Activated gamma-delta T cell treated with anti-CD3 and anti-CD28 coated beads, Interleukin-2, amount 50 U/mL, for 16 hours (primary cell): ENCODE measurements around the gene SAP25.
"Not testable (repeated sequence)": the region's sequence is repeated elsewhere in the genome, so short reads cannot be mapped to it uniquely, and the experiment has no call there.

Experiments
- DNase-seq: peaks from one replicate; pipeline ENCODE4 v3.0.0-alpha.2; 2020; ENCODE audit warnings: low read depth

The SAP25 gene

DNA sequence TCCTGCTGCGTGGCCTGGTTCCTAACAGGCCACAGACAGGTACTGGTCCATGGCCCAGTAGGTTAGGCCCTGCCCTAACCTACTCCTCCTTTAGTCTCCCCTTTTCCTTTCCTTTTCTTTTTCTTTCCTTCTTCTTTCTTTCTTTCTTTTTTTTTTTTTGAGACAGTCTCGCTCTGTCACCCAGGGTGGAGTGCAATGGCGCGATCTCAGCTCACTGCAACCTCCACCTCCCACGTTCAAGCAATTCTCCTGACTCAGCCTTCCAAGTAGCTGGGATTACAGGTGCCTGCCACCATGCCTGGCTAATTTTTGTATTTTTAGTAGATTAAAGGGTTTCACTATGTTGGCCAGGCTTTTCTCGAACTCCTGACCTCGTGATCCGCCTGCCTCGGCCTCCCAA lies 37.7 kb downstream of the SAP25 start:
- DNase-seq = not testable (repeated sequence)

DNA sequence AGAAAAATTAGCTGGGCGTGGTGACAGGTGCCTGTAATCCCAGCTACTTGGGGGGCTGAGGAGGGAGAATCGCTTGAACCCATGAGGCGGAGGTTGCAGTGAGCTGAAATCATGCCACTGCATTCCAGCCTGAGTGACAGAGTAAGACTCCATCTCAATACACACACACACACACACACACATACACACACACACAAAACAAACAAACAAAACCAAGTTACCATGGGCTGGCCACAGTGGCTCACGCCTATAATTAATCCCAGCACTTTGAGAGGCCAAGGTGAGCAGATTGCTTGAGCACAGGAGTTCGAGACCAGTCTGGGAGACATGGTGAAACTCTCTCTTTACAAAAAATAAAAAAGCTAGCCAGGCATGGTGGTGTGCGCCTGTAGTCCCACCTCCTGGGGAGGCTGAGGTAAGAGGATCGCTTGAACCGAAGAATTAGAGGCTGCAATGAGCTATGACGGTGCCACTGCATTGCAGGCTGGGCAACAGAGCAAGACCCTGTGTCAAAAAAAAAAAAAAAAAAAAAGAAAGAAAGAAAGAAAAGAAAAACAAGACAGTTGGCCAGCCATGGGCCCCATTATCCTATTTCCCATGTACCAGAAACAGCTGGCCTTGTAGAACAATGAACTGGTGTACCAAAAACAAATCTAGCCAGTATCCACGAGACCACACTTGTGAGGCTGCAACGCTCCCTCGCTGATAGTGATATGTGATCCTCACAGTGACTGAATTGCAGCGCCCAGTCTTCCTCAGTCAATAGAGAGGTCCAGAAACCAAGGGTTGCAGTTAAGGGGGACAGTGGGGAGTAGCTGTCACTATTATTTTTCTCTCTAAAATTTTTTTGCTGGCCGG lies 41.3 kb downstream of the SAP25 start:
- no peak for DNase-seq

DNA sequence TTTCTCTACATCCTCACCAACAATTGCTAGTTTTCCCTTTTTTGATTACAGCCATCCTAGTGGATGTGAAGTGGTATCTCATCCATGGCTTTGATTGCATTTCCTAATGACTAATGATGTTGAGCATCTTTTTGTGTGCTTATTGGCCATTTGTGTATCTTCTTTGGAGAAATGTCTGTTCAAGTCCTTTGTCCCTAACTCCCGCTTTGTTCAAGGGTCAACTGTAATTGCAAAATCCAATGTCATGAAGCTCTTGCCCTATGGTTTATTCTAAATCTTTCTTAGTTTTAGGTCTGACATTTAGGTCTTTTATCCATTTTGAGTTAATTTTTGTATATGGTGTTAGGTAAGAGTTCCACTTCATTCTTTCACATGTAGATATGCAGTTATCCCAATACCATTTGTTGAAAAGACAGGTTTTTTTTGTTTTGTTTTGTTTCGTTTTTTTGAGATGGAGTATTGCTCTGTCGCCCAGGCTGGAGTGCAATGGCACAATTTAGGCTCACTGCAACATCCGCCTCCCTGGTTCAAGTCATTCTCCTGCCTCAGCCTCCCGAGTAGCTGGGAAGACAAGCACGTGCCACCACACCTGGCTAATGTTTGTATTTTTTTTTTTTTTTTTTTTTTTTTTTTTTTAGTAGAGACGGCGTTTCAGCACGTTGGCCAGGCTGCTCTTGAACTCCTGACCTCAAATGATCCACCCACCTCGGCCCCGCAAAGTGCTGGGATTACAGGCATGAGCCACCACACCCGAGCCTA lies 45.4 kb downstream of the SAP25 start:
- DNase-seq = not testable (repeated sequence)

DNA sequence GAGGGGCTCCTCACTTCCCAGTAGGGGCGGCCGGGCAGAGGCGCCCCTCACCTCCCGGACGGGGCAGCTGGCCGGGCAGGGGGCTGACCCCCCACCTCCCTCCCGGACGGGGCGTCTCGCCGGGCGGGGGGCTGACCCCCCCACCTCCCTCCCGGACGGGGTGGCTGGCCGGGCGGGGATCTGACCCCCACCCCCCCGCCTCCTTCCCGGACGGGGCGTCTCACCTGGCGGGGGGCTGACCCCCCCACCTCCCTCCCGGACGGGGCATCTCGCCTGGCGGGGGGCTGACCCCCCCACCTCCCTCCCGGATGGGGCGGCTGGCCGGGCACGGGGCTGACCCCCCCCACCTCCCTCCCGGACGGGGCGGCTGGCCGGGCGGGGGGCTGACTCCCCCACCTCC lies 50.5 kb downstream of the SAP25 start:
- not testable (repeated sequence) for DNase-seq
